GM19328 (cell line): Measurements from ENCODE around the gene GPR37L1.

Experiments used
- ATAC-seq: cut with Tn5 transposase; IDR thresholded peaks from one replicate; pipeline ENCODE4 v1.9.1; 2021; ENCODE audit warnings: mild to moderate bottlenecking, moderate library complexity; ENCODE audit not compliant: unreplicated experiment

The GPR37L1 gene

GRCh38 chr1:202154148-202154765, 31.5 kb downstream of the GPR37L1 start:
- no peak for ATAC-seq

GRCh38 chr1:202154766-202155477, 32.2 kb downstream of the GPR37L1 start:
- no peak for ATAC-seq

- ATAC-seq, result no peak
Observed at GRCh38 chr1:202155478-202156021, 32.8 kb downstream of the GPR37L1 start.

- ATAC-seq, result no peak
Observed at GRCh38 chr1:202156590-202156989, 33.9 kb downstream of the GPR37L1 start.

- no peak for ATAC-seq
Observed at GRCh38 chr1:202157945-202158344, 35.2 kb downstream of the GPR37L1 start.

GRCh38 chr1:202158810-202159533, 36.3 kb downstream of the GPR37L1 start:
- ATAC-seq, result no peak

- no peak for ATAC-seq
Observed at GRCh38 chr1:202159534-202160371, 37.0 kb downstream of the GPR37L1 start.

- ATAC-seq, result no peak
Observed at GRCh38 chr1:202160377-202160940, 37.7 kb downstream of the GPR37L1 start, which contains the start of gene PTPN7. TSS of gene PTPN7 (minus strand) at chr1:202160602. CDS start at chr1:202159402, 1,200 bp downstream.

- ATAC-seq, result no peak
Observed at GRCh38 chr1:202161151-202162046, 38.7 kb downstream of the GPR37L1 start.

GRCh38 chr1:202162047-202162417, 39.3 kb downstream of the GPR37L1 start:
- ATAC-seq, result no peak

GRCh38 chr1:202162418-202163280, 39.9 kb downstream of the GPR37L1 start:
- no peak for ATAC-seq

- ATAC-seq, result no peak
Observed at GRCh38 chr1:202163281-202164270, 40.9 kb downstream of the GPR37L1 start.

GRCh38 chr1:202164271-202165037, 41.7 kb downstream of the GPR37L1 start:
- ATAC-seq, result peak; percentile 50

GRCh38 chr1:202165267-202165941, 42.7 kb downstream of the GPR37L1 start:
- ATAC-seq, result no peak

GRCh38 chr1:202165942-202166843, 43.5 kb downstream of the GPR37L1 start:
- no peak for ATAC-seq
